GM18520 (cell line): ENCODE measurements around the gene MZB1.

Source experiments
- ATAC-seq: cut with Tn5 transposase; IDR thresholded peaks from one replicate; pipeline ENCODE4 v1.9.1; 2021; ENCODE audit not compliant: unreplicated experiment

Gene MZB1

GRCh38 chr5:139389701-139390638 is at the start of gene MZB1:
Gene MZB1 (minus strand): TSS chr5:139389913. CDS start chr5:139389856, 57 bp downstream.
- ATAC-seq, result peak; percentile 32

GRCh38 chr5:139439013-139439903 is 49.5 kb upstream of the MZB1 start, which contains the start of gene DNAJC18:
Gene DNAJC18 (minus strand): TSS chr5:139439525. CDS start chr5:139439445, 80 bp downstream.
- ATAC-seq, result peak; percentile 68

GRCh38 chr5:139438707-139439012 is 48.9 kb upstream of the MZB1 start:
- ATAC-seq, result no peak

- no peak for ATAC-seq
These were observed 46.0 kb upstream of the MZB1 start for GRCh38 chr5:139435676-139436075.

DNA sequence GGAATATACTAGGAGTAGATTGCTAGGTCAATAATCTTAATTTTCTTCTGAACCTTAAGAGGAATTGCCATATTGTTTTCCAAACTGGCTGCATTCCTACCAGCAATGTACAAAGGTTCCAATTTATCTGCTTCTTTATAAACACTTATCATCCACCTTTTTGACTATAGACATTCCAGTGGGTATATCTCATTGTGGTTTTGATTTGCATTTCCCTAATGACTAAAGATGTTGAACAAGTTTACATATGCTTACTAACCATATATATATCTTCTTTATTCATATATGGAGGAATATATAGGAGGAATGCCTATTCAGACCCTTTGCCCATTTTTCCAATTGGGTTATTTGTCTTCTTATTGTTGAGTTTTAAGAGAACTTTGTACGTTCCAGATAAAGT is 42.0 kb upstream of the MZB1 start:
- no peak for ATAC-seq

GRCh38 chr5:139430015-139430414 is 40.3 kb upstream of the MZB1 start:
- ATAC-seq, result no peak

- no peak for ATAC-seq
These were observed 36.6 kb upstream of the MZB1 start for GRCh38 chr5:139426203-139426885.

GRCh38 chr5:139425497-139425896 is 35.8 kb upstream of the MZB1 start:
- ATAC-seq, result no peak

DNA sequence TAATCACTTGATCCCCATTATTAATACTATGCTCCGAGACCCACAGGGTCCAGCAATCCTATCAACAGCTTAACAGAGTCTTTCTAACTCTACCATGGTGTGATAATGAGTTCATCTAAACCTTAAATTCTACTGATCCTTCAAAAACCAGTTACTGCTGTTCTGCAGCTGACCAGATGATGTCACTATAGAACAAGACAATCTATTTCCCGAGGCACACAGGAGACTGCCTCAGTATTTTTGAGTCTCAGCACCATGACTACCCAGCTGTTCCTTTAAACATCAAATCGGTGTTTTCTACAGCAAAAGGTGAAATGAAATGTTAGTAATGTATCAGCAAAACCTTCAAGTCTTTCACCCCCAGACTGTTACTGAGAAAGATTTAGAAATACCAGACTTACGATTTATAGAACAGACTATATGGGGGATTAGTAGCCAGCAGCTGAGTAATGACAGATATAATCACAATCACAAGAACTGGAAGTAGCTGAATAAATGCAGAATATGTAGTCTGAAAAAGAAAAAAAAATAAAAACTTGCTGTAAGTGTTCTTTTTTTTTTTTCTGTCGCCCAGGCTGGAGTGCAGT is 32.7 kb upstream of the MZB1 start:
- peak; percentile 65 for ATAC-seq

DNA sequence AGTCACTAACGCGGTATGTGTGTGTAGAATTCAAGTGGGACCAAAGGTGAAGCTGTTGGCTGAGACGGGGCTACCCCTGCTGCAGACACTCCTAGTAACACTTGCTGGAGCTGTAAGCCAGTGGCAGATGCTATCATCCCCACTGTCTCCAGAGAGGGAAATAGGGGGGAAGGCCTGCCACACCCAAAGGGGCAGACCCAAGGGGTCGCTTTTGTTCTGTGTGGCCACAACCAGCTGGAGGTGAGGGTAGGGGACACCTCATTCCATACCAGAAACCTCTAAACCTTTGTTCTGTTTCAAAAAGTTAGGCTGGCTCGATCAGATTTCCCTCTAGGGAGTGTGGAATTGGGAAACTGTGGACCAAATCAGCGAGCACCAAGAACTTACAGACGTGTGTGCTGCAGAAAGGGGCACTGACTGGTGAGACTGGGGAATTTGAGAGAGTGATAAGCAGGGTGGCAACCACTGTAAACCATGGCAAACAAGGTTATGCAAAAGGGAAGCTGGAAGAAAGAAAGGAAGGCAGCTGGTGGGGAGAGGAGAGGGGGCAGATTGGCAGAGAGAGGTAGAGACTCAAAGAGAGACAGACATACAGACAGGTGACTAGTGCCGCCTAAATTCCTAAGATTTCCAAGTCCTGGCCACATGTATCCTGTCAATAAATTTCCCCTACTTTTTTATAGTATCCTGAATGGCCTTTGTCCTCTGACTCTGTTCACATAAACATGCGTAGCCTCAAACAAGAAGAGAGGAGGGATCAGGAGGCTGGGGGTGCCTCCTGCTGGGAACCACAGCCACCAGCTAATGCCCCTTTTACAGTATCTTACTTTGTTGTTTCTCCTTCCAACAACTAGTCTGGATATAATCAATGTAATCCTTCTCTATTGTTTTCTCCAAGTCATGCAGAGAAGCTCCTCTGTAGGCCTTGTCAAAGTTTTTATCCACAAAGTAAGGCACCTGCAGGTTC is 29.8 kb upstream of the MZB1 start:
- ATAC-seq, result no peak

GRCh38 chr5:139418793-139419192 is 29.1 kb upstream of the MZB1 start:
- no peak for ATAC-seq

DNA sequence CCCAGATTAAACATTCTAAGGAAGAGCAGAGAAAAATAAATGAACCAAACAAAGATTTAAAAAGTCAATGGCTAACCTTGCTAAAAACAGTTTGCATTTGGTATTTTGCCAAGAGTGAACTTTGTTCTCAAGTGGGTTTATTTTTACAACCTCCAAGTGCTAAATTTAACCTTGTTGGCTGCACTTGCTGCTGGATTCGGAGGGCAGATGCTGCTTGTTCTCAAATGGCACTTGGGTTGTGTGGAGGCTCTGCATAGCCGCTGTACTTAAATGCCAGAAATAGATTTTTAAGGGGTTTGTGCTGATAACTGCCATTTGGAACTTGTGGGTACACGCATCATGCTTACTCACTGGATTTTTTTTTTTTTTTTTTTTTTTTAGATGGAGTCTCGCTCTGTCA is 27.5 kb upstream of the MZB1 start:
- ATAC-seq, result no peak

DNA sequence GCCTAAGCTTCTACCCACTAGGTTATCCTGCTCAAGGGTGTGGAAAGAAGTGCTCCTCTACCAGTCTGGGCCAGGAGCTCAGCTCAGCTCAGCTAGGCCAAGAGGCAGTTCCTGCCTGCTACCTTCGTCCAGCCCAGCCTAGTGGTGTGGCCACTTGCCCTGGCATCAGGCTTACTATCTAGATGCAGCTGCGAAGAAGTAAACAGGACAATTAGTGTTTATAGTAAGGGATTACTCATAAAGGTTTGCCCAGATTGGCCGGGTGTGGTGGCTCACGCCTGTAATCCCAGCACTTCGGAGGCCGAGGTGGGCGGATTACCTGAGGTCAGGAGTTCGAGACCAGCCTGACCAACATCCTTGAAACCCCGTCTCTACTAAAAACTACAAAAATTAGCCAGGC is 26.9 kb upstream of the MZB1 start:
- ATAC-seq, result no peak

GRCh38 chr5:139415869-139416268 is 26.2 kb upstream of the MZB1 start:
- ATAC-seq, result no peak

- ATAC-seq, result no peak
These were observed 25.6 kb upstream of the MZB1 start for GRCh38 chr5:139415221-139415861.

- ATAC-seq, result no peak
These were observed 24.9 kb upstream of the MZB1 start for GRCh38 chr5:139414581-139415130.

- ATAC-seq, result no peak
These were observed 24.2 kb upstream of the MZB1 start for GRCh38 chr5:139413963-139414362.

GRCh38 chr5:139413153-139413552 is 23.4 kb upstream of the MZB1 start:
- ATAC-seq, result no peak
